NCI-H1417 treated with DMSO at 0.1 percent for 48 hours (cell line): ENCODE data around the gene C9orf43.
"Not testable (repeated sequence)": the region's sequence is repeated elsewhere in the genome, so short reads cannot be mapped to it uniquely, and the experiment has no call there.

Source experiments
- DNase-seq: peaks from one replicate; lab custom pipeline; 2025; lab: John Stamatoyannopoulos, UW

C9orf43 gene

DNA sequence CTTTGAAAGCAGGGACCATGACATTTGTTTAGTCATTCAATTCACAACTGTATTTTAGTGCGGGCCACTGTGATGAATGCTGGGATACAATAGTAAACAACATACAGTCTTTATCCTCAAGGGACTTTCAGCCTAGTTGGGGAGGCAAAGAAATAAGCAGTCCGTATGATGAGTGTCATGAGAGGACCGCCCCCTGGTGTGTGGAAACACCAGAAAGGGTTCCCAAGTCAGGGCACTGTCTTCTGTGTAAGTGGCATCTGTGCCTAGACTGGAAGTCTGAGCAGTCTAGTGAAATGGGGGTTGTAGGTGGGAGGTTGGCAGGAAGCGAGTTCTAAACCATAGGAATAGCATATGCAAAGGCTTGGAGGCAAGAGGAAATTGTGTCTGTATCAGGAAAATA is 6.8 kb downstream of the C9orf43 start:
- DNase-seq: no peak

DNA sequence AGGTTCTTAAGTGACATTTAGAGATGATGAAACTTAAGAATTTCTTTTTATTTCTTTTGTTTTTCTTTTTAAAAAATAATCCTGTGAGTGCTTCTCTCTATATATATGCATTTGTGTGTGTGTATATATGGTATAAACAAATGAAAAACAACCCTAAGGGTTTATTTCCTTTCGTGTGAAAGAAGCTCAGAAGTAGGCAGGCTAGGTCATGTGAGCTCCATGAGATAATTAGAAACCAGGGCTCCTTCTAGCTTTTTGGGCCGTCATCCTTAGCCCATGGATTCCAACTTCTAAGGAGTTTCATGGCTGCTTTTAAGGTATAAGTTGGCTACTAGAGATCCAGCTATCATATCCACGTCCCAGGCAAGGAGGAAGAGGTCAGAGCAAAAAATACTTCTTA is 11.2 kb downstream of the C9orf43 start:
- DNase-seq: no peak

DNA sequence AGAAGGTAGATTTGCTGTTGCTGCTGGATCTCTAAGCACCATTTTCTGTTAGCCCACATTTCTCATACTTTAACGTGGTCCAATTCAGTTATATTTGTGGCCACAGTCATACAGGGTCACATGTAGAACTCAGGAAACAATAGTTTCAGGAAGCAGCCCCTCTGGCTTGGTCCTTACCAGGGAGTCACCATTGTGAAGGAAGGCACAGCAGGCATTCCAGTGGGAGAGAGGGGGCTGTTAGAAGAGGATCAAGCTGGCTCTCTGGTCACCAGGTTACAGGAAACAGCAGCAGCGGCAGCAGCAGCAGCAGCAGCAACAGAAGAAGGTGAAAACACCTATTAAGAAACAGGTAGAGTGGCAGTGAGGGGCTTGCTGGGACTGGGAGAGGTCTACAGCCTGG is 14.5 kb downstream of the C9orf43 start:
- DNase-seq: no peak

DNA sequence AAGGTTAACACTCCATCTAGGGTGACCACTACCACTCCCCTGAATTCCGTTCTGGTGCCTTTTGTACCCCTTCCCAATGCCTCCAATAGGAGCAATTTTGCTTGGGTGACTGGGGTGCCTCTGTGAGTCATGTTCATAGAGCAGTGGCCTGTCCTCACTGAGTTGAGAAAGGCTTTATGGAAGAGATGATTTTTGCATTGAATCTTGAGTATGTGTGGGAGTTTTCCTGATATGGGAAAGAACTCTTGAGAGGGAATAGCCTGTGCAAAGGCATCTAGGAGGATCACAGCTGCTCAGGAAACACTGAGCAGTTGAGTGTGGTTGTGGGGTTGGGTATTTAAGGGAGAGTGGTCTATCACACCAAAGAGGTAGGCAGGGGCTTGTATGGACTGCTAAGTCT is 16.2 kb downstream of the C9orf43 start:
- no peak for DNase-seq

DNA sequence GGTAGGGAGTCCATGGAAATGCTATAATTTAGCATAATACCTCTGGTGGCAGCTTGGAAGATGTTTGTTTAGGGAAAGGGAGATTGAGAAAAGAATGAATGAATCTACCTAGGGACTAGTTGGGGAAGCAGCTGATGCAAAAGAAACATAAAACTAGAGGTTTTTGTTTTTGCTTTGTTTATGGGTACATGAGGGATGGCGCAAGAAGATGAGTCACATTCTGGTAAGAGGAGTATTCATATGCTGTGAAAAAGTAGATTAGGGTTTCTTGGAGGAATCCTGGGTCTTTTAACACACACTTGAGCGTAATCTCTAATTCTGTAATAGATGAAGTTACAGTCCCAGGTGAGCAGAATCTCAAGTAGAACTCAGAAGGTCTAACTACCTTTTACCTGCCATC is 17.1 kb downstream of the C9orf43 start:
- no peak for DNase-seq

DNA sequence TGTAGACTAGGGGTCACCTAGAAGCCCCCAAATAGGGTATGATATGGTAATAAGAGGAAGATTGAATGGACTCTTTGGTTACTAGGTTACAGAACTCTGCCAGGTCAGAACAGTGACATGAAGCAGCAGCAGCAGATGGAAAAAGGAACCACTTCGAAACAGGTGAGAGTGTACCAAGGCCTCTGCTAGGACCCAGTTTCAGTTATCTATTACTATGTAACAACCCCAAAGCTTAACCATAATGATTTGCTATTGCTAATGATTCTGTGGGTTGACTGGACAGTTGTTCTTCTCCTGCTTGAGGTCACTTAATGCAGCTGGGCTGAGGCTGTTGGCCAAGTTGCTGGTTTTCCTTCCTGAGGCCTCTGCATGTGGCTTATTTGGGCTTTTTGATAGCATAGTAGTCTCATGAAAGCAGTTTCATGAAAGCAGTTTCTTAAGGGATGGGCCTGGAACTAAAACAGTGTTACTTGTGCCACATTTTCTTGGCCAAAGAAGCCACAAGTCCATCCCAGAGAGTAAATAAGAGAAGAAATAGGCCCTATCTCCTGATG is 17.6 kb downstream of the C9orf43 start:
- no peak for DNase-seq

DNA sequence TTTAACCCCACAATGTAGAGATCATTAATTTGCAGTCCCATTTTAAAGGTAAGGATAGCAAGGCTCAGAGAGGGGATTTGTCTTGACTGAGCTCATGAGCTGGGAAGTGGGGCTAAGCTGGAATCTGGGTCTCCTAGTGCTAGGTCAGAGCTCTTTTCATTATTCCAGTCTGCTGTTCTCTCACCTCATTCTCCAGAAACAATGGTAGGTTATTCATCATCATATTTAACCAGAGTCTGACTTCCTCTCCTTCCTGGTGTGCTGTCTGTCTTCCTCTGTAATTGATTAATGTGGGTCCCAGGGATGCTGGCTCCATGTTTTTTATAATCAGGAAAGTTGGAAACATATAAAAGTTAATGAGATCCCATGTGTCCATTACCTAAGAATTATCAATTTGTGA is 20.6 kb downstream of the C9orf43 start:
- DNase-seq: no peak

DNA sequence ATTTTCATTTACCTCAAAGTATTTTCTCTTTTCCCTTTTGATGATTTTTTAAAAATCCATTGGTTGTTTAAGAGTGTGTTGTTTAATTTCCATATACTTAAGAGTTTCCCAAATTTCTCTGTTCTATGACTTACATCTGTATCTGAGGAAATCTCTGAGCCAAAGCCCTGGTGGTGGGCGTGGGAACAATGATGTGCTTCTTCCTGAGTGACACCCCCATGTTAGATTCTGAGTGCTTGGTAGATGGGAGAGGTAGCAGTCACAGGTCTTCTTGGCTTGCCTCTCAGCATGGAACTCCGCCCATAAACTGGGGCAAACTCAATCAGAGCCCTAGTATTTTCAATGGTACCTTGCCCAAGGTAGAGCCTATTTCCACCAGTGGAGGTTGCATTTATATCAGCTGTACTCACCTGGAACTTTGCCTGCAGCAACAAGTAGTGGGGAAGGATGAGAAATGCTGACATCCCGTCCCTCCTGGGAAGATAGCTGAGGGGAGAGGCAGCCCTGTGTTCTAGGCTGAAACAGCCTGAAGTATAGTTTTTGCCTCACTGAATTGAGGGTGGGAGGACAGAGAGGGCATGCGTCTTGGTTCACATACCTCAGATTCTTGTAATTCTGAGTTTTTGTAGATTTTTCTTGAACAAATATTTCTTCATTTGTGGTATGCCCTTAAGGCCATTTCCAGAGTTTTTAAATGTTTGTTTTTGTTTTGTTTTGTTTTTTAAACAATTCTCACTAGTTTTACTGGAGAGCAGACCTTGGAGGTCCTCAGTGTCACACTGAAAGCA is 26.4 kb downstream of the C9orf43 start:
- DNase-seq: no peak

DNA sequence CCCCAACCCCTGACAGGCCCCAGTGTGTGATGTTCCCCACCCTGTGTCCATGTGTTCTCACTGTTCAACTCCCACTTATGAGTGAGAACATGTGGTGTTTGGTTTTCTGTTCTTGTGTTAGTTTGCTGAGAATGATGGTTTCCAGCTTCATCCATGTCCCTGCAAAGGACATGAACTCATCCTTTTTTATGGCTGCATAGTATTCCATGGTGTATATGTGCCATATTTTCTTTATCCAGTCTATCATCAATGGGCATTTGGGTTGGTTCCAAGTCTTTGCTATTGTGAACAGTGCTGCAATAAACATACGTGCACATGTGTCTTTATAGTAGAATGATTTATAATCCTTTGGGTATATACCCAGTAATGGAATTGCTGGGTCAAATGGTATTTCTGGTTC is 27.2 kb downstream of the C9orf43 start:
- DNase-seq: not testable (repeated sequence)

DNA sequence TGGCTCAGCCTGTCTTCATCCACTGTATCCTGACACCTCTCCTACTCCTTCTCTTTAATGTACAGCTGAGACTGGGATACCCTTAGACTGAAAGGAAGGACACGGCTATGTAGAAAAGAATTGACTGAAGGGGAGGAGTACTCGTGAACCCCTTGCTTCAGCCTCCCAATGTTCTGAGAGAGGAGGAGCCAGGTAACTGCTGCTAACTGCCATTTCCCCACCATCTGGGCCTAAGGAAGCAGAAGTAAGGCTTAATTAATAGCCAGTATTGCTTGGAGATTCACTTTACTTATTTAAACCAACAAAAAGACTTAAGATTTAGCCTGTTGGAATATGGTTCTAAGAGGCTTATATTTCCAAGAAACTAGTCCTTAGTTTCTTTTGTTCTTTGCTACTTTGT is 34.2 kb downstream of the C9orf43 start:
- DNase-seq: no peak

DNA sequence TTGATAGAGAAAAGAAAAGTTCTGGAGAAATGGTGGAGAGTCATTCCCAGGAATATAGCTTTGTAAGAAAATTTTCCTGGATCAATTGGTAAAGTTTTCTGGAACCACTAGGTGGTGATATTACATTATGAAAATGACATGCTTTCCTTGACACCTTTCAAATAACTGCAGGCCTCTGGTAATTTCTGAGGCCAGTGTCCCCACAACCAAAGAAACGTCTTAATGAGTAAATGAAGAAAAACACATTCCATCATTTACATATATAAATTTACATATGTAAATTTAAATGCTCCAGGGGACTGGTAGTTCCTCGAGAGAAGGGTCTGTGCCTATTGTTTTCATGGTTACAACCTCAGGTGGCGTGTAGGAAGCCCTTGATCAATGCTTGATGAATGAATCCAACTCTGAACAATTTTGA is 35.8 kb downstream of the C9orf43 start:
- DNase-seq: peak; percentile 50

DNA sequence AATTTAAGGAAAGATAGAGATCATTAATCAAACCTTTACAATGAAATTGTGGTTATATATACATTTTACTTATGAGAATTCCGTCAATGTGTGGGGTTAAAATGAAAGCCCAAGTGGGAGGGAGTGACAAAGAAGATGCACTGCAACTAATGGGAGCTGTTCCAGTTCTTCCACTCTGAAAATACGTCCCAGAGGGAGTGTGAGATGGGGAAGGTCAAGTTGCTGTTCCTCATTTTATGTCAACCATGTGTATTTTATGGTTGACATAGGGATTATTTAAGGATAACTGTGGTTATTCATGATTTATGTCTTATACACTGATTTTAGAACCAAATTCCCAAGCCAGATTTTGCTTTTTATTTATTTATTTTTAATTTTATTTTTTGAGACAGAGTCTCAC is 38.8 kb downstream of the C9orf43 start:
- DNase-seq: no peak

DNA sequence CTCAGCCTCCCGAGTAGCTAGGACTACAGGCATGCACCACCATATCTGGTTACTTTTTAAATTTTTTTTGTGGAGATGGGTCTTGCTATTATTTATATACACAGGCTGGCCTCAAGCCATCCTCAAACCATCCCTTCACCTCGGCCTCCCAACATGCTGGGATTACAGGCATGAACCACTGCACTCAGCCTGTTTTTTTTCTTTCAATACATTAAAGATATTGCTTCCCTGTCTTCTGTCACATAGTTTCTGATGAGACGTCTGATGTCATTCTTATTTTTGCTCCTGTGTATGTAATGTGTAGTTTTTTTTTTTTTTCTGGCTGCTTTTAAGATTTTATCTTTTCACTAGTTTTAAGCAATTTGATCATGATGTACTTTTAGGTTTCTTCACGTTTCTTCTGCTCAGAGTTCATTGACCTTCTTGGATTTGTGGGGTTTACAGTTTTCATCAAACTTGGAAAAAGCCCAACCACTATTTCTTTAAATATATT is 41.6 kb downstream of the C9orf43 start:
- no peak for DNase-seq

DNA sequence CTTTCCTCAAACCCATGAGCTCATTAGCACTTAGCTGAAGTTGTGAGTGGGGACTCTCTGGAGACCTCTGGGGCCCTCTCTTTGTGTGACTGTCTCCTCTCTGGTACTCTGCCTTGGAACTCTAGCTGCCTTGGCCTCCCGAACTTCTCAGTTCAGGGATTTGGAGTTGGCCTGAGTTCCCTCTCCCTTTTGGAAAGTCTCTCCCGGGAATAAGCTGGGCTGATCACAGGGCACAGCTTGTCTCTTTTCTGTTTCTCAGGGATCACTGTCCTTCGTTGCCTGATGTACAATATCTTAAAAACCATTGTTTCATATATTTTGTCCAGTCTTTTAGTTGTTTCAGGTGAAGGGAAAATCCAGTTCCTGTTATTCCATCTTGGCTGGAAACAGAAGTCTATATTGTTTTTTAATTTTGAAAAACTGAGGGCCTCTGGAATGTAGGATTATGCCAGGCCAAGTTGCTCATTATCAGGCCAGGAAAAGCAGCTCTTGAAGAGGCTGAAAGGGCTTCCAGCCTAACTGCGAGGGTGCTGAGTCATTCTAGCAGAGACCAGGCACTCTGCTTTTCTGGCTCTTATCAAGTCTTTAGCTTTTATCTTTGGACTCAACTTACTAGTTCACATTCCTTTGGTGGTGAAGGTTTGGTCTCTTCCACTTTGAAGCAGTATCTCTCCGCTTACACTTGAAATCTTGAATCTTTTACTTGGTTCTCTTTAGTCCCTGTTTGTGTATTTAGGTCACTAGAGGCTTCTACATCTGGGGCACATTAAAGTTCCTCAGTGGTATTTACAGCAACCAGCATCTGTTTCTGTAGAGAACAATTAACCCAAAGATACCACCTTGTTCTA is 44.6 kb downstream of the C9orf43 start:
- DNase-seq: no peak

DNA sequence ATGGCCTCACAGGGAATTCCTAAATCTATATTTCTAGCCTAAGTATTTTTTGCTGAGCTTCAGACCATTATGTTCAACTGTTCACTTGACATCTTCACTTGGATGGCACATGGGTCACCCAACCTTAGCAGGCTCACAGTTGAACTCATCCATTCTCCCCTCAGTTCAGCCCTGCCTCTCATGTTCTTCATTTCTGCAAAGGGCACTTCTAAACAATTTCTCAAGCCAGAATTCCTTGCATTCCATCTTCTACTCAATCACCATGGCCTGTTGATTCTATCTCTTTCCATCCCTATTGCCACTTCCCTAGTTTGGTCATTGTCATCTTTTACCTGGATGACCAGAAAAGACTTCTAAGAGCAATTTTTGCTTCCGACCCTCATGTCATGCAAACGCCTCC is 45.7 kb downstream of the C9orf43 start:
- DNase-seq: no peak

DNA sequence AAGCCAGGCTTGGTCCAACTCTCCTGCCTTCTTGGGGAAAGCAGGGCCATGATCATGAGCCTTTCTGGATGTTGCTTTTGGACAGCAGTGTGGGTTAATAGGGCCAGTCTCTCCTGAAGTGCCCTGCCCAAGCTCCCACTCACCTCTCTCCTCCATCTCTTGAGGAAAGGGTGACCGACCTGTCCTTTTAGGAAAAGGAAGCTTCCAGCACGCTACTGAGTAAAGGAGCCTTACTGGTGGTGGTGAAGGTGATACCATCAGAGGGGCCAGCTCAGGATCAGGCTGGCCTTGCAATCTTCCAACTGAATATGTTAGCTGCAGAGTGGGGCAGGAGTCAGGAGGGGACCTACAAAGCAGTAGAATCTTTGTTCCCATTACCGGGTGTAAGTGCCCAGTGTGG is 50.7 kb downstream of the C9orf43 start:
- no peak for DNase-seq

DNA sequence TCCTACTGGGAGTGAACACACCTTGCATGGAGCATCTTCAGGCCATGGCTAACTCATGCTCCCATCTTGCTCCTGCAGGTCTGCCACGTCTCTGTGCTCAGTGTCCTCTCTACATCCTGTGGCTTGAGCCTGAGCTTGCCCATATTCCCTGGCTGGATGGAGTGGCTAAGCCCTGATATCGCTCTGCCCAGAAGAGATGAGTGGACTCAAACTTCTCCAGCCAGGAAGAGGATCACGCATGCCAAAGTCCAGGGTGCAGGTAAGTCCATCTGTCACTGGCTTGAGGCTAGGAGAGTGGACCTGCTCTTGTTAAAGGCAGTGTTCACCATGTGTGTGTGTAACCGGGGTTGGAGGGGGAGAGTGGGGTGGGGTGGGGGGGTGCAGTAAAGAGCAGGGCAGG is 51.4 kb downstream of the C9orf43 start:
- DNase-seq: no peak

DNA sequence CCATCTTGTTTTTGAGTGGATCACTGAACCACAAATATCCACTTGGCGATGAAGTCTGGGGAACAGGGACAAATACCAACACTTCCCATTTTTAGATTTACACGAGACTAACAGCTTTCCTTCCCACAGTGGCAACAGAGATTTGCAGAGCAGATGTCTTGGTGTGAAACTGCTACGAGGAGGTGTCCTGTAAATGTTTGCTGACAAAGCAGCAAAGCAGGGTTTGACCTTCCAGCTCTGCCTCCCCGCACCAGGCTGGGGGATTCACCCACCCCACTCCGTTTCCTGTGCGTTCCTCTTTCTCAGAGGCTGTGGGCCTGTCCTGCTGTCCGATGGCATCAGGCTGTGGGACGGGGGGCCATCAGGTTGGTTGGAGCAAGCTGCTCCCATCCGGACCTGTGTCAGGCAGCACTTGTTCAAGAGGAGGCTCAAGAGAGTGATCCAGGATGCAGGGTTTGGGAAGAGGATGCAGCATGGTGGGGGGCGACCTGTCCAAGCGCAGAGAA is 52.3 kb downstream of the C9orf43 start:
- no peak for DNase-seq

DNA sequence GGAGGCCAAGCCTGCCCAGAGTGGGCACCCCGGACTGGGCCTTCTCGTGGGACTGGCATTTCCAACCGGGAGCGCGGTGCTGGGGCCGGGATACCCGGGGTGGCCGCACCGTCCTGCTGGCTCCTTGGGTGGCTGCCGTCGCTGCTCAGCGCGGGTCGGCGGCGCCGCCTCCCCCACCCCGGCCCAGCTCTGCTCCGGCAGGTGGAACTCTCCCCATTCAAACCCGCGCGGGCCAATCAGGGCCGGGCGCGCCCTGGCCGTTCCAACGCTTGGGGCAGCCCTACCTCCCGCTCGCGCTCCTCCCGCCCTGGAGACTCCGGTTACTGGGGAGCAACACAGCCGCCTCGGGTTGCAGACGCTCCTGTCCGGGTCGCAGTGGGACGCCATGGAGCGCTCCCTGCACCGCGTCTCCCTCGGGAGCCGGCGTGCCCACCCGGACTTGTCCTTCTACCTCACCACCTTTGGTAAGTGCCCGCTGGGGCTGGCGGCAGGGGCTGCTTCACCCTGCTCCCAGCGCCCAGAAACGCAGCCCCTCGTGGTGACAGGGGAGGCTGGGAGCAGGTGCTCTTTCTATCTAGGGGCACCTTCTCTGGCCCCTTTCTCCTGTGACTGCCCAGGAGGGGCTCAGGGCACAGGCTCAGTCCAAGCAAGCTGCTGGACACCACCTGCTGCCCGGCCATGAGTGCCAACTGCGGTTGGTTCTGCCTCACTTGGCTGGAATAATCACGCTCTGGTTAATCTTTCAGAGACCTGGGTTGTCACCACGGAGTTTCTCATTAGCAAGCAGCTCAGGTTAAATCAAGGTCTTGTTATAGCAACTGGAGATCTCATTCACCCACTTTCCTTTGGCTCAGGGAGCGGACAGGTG is 53.1 kb downstream of the C9orf43 start, which contains the start of gene RGS3:
RGS3 (plus strand) TSS at position 310 of the 868 bp plus-strand sequence; CDS start at position 386, 76 bp downstream.
- peak; percentile 8 for DNase-seq

DNA sequence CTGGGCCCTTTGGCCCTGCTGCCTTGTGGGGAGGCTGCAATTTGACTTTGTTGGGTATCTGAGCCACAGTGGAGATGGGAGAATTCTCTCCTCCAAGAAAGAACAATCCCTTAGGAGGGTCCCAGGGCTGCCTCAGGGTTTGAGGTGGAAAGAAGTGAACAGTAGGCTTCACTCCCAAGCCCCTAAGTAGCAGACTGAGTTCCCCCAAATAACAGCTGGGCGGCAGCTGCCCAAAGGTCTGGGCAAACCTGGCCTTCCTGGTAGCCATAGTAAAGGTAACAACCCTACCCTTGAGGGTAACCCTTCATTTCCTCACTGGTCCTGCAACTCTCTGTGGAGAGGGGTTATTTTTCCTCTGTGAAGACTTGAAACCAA is 53.7 kb downstream of the C9orf43 start:
- no peak for DNase-seq

DNA sequence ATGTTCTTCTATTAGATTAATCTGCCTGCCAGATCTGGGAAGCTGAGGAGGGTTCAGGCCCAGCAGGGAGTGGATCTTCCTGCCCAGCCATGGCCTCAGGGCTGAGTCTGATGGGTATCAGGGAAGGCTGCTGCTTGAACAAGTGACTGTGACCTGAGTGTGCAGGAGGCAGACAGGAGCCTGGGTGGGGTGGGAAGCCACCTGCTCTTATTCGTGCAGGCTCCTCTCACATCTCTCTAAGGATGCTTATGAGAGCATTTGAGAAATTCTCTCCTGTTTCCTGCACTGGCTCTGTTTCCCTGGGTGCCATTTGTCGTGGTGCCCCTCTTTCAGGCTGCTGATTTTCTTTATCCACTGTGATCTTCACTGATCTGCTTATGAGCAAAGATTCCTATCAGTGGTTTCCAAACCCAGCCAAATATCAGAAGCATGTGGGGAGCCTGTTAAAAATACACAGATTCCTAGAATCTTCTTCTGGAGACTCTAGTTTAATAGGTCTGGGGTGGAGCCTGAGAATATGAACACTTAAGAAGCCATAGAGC is 55.1 kb downstream of the C9orf43 start:
- peak; percentile 3 for DNase-seq
